Measurements from ENCODE around the gene IPPK.

Gene IPPK

GRCh38 chr9:92686954-92687353 is 17.0 kb upstream of the IPPK start:
- no peak for DNase-seq

- DNase-seq, result no peak
Observed at GRCh38 chr9:92685022-92685421, 15.1 kb upstream of the IPPK start.

- no peak for DNase-seq
Observed at GRCh38 chr9:92682269-92682668, 12.3 kb upstream of the IPPK start.

- no peak for DNase-seq
Observed at GRCh38 chr9:92680166-92681119, 10.5 kb upstream of the IPPK start.

GRCh38 chr9:92679413-92680165 is 9.7 kb upstream of the IPPK start:
- DNase-seq, result no peak

GRCh38 chr9:92671323-92671722 is 1.4 kb upstream of the IPPK start:
- no peak for DNase-seq

- DNase-seq, result no peak
Observed at GRCh38 chr9:92669527-92669889, 423 bp downstream of the IPPK start.

GRCh38 chr9:92668746-92669526 is 995 bp downstream of the IPPK start:
- DNase-seq, result no peak

GRCh38 chr9:92666912-92667532 is 2.9 kb downstream of the IPPK start:
- no peak for DNase-seq

- DNase-seq, result no peak
Observed at GRCh38 chr9:92666236-92666635, 3.7 kb downstream of the IPPK start.

- no peak for DNase-seq
Observed at GRCh38 chr9:92665836-92666235, 4.1 kb downstream of the IPPK start.

GRCh38 chr9:92664394-92665152 is 5.4 kb downstream of the IPPK start:
- DNase-seq, result no peak

GRCh38 chr9:92663951-92664350 is 6.0 kb downstream of the IPPK start:
- no peak for DNase-seq

- no peak for DNase-seq
Observed at GRCh38 chr9:92663126-92663525, 6.8 kb downstream of the IPPK start.

- no peak for DNase-seq
Observed at GRCh38 chr9:92661743-92662142, 8.2 kb downstream of the IPPK start.

- no peak for DNase-seq
Observed at GRCh38 chr9:92661127-92661526, 8.8 kb downstream of the IPPK start.

GRCh38 chr9:92660266-92660665 is 9.7 kb downstream of the IPPK start:
- no peak for DNase-seq

- DNase-seq, result no peak
Observed at GRCh38 chr9:92659601-92660000, 10.3 kb downstream of the IPPK start.

- no peak for DNase-seq
Observed at GRCh38 chr9:92658611-92659010, 11.3 kb downstream of the IPPK start.

GRCh38 chr9:92658176-92658575 is 11.8 kb downstream of the IPPK start:
- no peak for DNase-seq

- DNase-seq, result no peak
Observed at GRCh38 chr9:92657296-92658094, 12.4 kb downstream of the IPPK start.

Data from NCI-H2029 treated with DMSO at 0.1 percent for 48 hours (cell line).